Astrocyte of the cerebellum (primary cell): Measurements from ENCODE around the gene UBE3B.

Experiments used
- DNase-seq: peaks from one replicate; pipeline ENCODE4 v3.0.0-alpha.2; 2011; ENCODE audit warnings: low read depth
- H3K4me3 ChIP-seq: 2 replicates; pipeline ENCODE4 v1.5.1; 2011; ENCODE audit warnings: mild to moderate bottlenecking, low read depth, low read length, moderate library complexity
- CTCF ChIP-seq: IDR thresholded peaks from 2 replicates; pipeline ENCODE4 v1.5.1; 2012; ENCODE audit warnings: low read length, low read depth, moderate library complexity, mild to moderate bottlenecking; ENCODE audit errors: missing control alignments
- in situ Hi-C: cut with HindIII; loops from 2 replicates; pipeline ENCODE4 v1.10.0; 2017; ENCODE audit warnings: low sequenced_read_pairs

Gene UBE3B

GRCh38 chr12:109479761-109480160 lies 2.3 kb downstream of the UBE3B start:
- no peak for DNase-seq
- no peak for TF ChIP-seq CTCF
- no peak overlapping the region for H3K4me3 ChIP-seq
- in situ Hi-C loops, result no loop called here

DNA sequence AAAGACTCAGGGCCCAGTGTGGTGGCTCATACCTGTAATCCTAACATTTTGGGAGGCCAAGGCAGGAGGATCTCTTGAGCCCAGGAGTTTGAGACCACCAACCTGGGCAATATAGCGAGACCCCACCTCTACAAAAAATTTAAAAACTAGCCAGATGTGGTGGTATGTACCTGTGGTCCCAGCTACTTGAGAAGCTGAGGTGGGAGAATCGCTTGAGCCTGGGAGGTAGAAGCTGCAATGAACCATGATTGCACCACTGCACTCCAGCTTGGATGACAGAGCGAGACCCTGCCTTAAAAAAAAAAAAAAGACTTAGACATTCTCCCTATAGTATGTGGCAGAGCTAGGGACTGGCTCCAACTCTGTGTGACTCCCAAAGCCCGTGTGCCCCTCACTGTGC lies 2.9 kb downstream of the UBE3B start:
- no peak for TF ChIP-seq CTCF
- no peak for DNase-seq
- in situ Hi-C loops, result no loop called here
- H3K4me3 ChIP-seq, result no peak overlapping the region

DNA sequence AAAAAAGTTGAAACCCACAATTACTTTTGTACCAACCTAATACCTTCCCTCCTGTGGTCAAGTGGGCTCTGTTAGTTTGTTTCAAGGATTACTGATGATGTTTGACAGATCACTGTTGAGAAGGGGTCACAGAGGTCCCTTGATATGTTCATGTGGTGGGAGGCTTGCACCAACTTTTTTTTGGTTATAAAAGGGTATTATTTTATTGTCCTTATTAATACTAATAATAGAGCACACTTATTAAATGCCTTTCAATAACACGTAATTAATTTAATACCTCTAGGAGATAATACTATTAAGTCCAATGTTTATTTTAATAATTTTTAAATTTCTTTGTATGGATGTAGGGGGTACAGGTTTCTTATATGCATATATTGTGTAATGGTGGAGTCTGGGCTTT lies 4.4 kb downstream of the UBE3B start:
- no peak for TF ChIP-seq CTCF
- in situ Hi-C loops, result no loop called here
- DNase-seq, result no peak
- no peak overlapping the region for H3K4me3 ChIP-seq

DNA sequence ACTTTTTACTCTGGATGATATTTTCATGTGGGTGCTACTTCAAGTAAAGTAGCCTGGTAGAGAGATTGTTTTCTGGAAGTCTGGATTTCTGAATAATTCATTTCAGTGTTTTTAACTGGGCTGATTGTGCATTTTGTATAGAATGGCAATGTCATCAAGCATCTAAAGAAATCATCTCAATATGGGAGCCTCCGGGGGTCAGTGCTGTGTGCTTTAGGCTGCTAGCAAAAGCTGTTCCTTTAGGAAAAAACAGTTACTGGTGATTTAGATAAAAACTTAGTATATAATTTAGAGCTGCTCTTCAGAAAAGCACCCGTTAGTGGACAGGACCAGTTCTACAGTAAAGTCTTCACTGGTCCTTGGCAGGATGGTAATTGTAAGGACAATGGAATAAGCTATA lies 5.1 kb downstream of the UBE3B start:
- TF ChIP-seq CTCF, result no peak
- H3K4me3 ChIP-seq, result no peak overlapping the region
- DNase-seq, result no peak
- in situ Hi-C loops, result no loop called here

DNA sequence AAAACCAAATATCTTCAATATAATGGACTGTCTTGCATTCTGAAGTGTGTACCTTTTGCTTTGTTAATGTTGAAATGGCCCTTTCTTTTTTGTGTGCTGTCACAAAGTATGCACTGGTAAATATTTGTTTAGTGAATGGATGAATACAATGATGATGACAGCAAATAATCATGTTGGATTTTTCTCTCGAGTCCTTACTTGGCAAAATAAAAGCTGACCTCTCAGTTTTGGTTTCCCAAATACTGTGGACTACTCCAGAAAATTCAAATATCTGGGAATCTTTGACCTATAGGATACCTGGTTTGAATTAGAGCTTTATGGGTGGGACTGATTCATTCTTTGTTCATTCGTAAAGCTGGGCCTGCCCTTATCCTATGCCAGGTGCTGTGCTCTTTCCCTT lies 5.5 kb downstream of the UBE3B start:
- no peak overlapping the region for H3K4me3 ChIP-seq
- TF ChIP-seq CTCF, result no peak
- DNase-seq, result no peak
- in situ Hi-C loops, result no loop called here

- TF ChIP-seq CTCF, result no peak
Measured at GRCh38 chr12:109483346-109483745, 5.9 kb downstream of the UBE3B start.

DNA sequence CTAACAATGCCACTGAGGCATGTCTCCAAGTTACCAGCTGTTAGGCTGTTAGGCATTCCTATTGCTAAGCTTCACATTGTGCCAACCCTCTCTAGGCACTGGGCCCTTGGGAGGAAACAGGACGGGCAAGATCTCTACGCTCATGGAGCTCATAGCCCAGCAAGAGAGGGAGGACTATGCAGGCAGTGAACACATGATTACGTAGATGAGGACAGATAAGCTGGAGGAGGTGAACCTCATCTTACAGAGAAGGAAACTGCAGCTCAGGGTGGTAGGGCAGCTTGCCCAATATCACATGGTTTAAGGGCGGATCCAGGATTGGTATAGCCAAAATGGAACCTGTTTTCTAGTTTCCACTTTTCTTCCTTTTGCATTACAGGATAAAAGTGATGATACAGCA lies 7.8 kb downstream of the UBE3B start:
- no peak for TF ChIP-seq CTCF
- no peak overlapping the region for H3K4me3 ChIP-seq
- no peak for DNase-seq
- in situ Hi-C loops, result no loop called here

More at GRCh38 chr12:109483346-109483745, 5.9 kb downstream of the UBE3B start:
- in situ Hi-C loops, result no loop called here
- no peak overlapping the region for H3K4me3 ChIP-seq
- DNase-seq, result no peak
